HG03378 (cell line): ENCODE measurements around the gene RMP24.
"Not testable (repeated sequence)": the region's sequence is repeated elsewhere in the genome, so short reads cannot be mapped to it uniquely, and the experiment has no call there.

Experiments
- ATAC-seq: cut with Tn5 transposase; IDR thresholded peaks from one replicate; pipeline ENCODE4 v1.9.1; 2021; ENCODE audit warnings: mild to moderate bottlenecking, moderate library complexity; ENCODE audit not compliant: unreplicated experiment

The RMP24 gene

GRCh38 chr18:35967866-35968265, 4.6 kb upstream of the RMP24 start:
- not testable (repeated sequence) for ATAC-seq

- ATAC-seq: no peak
These were observed 4.1 kb upstream of the RMP24 start for GRCh38 chr18:35968278-35968880.

- ATAC-seq: no peak
These were observed 2.8 kb upstream of the RMP24 start for GRCh38 chr18:35969676-35970075.

- ATAC-seq: peak; percentile 8
These were observed 750 bp upstream of the RMP24 start for GRCh38 chr18:35971661-35972196.

- ATAC-seq: no peak
These were observed 1.2 kb downstream of the RMP24 start for GRCh38 chr18:35973650-35974049.

- ATAC-seq: no peak
These were observed 1.7 kb downstream of the RMP24 start for GRCh38 chr18:35974181-35974580.

- ATAC-seq: no peak
These were observed 6.6 kb downstream of the RMP24 start for GRCh38 chr18:35979112-35979511.

- ATAC-seq: no peak
These were observed 10.1 kb downstream of the RMP24 start for GRCh38 chr18:35982409-35983114.

GRCh38 chr18:35983147-35983546, 10.7 kb downstream of the RMP24 start:
- ATAC-seq: no peak

GRCh38 chr18:35983818-35984217, 11.3 kb downstream of the RMP24 start:
- no peak for ATAC-seq

- no peak for ATAC-seq
These were observed 19.2 kb downstream of the RMP24 start for GRCh38 chr18:35991696-35992095.

GRCh38 chr18:35993013-35993412, 20.5 kb downstream of the RMP24 start:
- no peak for ATAC-seq

- ATAC-seq: no peak
These were observed 26.5 kb downstream of the RMP24 start for GRCh38 chr18:35998967-35999366.

GRCh38 chr18:35999925-36000324, 27.4 kb downstream of the RMP24 start:
- no peak for ATAC-seq

GRCh38 chr18:36006997-36007396, 34.5 kb downstream of the RMP24 start:
- no peak for ATAC-seq

GRCh38 chr18:36009214-36009613, 36.7 kb downstream of the RMP24 start:
- ATAC-seq: no peak

GRCh38 chr18:36012891-36013290, 40.4 kb downstream of the RMP24 start:
- no peak for ATAC-seq

GRCh38 chr18:36015629-36016028, 43.1 kb downstream of the RMP24 start:
- peak; percentile 97 for ATAC-seq

- no peak for ATAC-seq
These were observed 44.8 kb downstream of the RMP24 start for GRCh38 chr18:36017232-36017631.

- ATAC-seq: no peak
These were observed 47.8 kb downstream of the RMP24 start for GRCh38 chr18:36020174-36020711.

- ATAC-seq: no peak
These were observed 50.9 kb downstream of the RMP24 start for GRCh38 chr18:36023336-36023735.

- not testable (repeated sequence) for ATAC-seq
These were observed 51.8 kb downstream of the RMP24 start for GRCh38 chr18:36024241-36024640.
